Hematopoietic multipotent progenitor cell treated with erythropoietin and hydrocortisone succinate and interleukin-3 and kit ligand, for 8 days (in vitro differentiated cells): Measurements from ENCODE around the gene VN1R5.
"Not testable (repeated sequence)": the region's sequence is repeated elsewhere in the genome, so short reads cannot be mapped to it uniquely, and the experiment has no call there.

Experiments used
- DNase-seq: peaks from one replicate; pipeline ENCODE4 v3.0.0-alpha.2; 2015

Gene VN1R5

GRCh38 chr1:247255772-247256171 is at the start of gene VN1R5:
TSS of gene VN1R5 (plus strand) at chr1:247256072.
- DNase-seq, result not testable (repeated sequence)

DNA sequence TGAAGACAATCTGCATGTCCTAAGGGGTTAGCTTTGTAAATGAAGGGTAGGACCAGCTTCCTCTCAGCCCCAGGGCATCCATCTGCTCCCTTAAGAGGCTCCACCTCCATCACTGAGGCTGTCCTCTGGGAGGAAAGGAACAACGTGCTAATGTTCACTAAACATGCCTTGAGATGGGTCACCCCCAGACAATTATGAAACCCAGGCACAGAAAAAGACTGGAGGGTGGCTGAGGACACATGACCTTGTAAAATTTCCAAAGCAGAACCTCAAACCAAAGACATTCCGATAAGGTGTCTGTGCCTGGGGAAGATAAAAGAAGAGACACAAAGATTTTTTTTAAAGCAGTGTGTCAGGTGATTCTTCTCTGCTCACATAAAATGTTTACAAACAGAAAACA is 46.5 kb upstream of the VN1R5 start:
- DNase-seq, result peak; percentile 38

DNA sequence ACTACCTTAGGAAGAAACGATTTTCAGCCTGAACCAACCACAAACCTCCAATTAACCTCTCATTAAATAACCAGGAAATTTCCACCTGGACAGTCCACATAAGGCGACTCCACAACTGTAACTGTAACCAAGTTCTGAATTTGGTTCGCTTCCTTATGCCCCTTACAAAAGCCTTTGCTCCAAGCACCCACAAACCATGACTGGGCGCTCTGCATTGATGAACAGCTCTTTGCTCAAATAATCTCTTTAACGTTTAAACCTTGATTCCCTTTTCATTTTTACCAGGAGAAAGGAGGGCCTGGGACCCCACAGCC is 45.9 kb upstream of the VN1R5 start:
- DNase-seq, result no peak

GRCh38 chr1:247210376-247211117 is 45.3 kb upstream of the VN1R5 start:
- DNase-seq, result peak; percentile 97

- DNase-seq, result no peak
Observed at GRCh38 chr1:247211339-247211738, 44.5 kb upstream of the VN1R5 start.

DNA sequence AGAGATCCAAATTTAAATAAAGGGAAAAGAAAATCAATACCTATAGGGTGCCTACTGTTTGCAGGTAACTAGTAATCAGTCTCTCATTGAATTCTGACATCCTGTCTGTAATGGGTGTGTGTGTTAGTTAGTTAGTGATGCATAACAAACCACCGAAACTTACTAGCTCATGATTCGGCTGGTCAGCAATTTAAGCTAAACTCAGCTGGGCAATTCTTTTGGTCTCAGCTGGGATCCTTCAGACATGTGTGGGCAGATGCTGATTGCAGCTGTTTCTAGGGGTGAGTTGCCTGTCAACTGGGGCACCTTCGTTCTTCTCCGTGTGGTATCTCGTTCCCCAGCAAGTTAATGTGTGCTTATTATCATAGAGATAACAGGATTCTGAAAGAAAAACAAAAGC is 43.9 kb upstream of the VN1R5 start:
- peak; percentile 52 for DNase-seq

DNA sequence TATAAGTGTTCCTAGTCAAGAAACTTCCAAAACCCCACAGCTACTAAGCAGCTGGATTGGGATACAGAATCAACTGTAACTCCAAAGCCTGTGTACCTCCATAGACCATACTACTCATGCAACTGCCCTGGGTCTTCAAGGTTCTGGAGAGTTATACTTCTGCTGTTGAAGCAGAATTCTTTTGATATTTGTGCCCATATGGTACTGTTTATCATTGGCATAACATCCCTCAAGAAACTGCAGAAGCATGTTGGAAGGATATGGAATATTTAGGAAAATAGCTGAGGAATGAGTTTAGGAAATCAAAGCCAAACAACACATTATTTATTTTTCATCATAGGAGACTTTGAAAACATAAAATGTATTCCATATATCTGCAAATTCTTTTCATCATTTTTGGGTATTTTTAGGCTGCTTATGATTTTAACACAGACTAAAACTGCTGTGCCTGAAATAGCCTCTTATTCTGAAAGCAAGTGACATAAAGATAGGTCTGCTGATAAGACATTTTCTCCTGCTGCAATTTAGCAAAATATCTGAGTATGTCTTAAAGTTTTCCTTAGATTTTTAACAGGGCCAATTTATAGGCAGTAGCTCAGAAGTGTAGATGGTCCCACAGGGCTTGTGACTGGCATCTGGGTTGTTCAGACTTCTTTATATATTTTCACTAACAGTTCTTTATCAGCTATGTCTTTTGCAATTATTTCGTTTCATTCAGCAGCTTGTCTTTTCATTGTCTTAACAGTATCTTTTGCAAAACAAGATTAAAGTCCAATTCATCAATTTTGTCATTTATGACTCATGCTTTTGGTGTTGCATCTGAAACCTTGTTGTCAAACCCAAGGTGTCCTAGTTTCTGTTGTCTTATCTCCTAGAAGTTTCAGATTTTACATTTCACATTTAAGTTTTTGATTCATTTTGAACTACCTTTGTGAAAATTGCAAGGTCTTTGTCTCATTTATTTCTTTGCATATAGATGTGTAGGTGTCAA is 43.0 kb upstream of the VN1R5 start:
- DNase-seq, result no peak

GRCh38 chr1:247216261-247216660 is 39.6 kb upstream of the VN1R5 start:
- DNase-seq, result no peak

DNA sequence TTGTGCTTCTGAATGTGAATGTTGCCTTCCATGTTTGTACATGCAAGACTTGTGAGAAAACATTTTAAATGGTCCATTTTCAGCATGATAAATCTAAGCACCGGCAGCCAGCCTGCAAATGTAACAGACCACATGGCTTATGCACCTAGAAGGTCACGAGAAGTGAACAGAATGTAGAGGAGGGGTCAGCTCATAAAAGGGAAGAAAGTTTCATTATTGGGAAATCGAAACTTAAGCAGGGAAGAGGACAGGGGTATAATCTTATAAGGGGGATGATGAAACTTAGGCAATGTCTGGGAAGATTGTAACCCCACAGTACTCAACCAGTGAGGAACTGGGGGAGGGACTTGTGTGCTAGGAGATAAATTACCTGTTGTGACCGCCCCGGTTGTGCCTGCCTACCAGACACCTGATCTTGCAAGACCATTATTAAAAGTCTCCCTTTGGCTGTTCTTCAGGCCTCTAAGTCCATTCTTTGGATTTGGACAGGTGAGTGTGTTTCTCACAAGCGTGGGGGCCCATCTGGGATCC is 37.7 kb upstream of the VN1R5 start:
- DNase-seq, result no peak

GRCh38 chr1:247220280-247220679 is 35.6 kb upstream of the VN1R5 start:
- DNase-seq, result not testable (repeated sequence)

GRCh38 chr1:247222840-247223239 is 33.0 kb upstream of the VN1R5 start:
- no peak for DNase-seq

DNA sequence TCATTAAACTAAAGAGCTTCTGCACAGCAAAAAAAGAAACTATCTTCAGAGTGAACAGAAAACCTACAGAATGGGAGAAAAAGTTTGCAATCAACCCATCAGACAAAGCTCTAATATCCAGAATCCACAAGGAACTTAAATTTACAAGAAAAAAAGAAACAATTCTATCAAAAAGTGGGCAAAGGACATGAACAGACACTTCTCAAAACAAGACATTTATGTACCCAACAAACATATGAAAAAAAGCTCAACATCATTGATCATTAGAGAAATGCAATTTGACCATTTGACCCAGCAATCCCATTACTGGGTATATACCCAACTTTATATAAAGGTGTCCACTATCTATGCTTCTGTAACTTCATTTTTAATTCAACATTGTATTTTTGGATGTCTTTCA is 31.1 kb upstream of the VN1R5 start:
- DNase-seq, result no peak

- peak; percentile 19 for DNase-seq
Observed at GRCh38 chr1:247228133-247228532, 27.7 kb upstream of the VN1R5 start.

DNA sequence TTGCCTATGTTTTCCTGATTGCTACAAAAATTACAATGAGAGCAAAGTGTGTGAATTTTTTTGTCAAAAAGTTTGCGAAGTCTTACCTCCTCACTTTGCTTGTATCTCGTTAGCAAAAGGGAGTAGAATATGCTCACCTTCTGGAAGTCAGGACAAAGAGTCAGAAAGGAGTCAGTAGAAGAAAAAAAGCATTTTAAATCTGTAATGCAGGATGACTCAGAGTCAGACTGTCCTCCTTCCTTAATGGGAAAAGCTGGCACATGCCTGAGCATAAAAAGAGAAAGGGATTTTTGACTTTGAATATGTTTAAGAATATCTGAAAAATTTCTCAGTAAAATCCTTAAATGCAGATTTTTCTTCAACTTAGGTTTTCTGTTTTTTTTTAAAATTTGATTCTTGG is 14.2 kb upstream of the VN1R5 start:
- DNase-seq, result no peak

DNA sequence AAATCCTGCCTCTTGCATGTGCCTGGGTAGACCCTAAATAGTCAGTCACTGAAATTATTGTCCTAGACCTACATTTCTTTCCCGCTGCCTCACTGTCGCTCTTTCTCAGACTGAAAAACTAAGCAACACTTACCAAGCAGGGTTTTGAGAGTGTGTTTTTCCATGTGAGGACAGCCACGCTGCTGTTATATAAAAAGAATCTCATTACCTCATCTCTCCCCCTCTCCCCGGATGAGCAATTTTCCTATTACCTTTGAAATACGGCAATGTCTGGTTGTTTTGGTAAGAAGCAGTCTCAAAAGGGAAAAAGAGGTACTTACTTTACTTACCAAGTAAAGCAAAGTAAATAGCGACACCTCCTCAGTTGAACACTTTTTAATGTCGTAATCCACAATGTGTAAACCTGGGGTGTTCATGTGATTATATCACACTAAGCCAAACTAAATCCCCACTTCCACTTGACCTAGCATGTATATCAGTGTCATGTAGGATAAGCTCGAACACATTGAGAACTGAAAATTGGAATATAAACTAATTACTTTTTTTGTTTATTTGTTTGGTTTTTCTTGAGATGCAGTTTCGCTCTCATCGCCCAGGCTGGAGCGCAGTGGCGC is 12.2 kb upstream of the VN1R5 start:
- DNase-seq, result no peak

DNA sequence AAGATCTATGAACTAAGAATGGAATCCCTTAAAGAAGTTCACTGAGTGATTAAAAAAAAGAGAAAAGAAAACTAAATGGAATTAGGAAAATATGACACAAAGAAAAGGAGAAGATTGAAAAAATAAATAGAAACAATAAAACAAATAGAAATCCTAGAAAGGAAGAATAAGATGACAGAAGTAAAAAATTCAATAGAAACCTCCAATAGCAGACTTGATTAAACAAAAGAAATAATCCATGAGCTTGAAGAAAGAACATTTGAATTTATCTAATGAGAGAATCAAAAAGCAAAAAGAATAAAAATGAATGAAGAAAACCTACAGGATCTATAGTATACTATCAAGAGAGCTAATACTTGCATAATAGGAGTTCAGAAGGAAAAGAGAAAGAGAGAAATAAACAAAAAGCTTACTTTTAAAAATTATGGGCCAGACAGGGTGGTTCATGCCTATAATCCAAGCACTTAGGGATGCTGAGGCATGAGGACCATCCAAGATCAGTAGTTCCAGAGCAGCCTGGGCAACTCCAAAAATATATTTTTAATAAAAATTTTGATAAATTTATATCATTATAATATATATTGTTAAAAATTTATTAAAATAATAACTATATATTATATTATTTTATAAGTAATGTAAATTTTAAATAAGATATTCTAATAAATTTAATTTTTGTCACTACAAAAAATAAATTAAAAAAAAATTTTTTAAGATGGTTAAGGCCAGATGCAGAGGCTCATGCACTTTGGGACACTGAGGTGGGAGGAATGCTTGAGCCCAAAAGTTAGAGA is 9.4 kb upstream of the VN1R5 start:
- no peak for DNase-seq

- no peak for DNase-seq
Observed at GRCh38 chr1:247247568-247247967, 8.3 kb upstream of the VN1R5 start.

- DNase-seq, result no peak
Observed at GRCh38 chr1:247266053-247266452, 10.2 kb downstream of the VN1R5 start.

GRCh38 chr1:247268390-247269045 is 12.6 kb downstream of the VN1R5 start:
- peak; percentile 9 for DNase-seq

- no peak for DNase-seq
Observed at GRCh38 chr1:247269133-247269532, 13.3 kb downstream of the VN1R5 start.

GRCh38 chr1:247270003-247270402 is 14.1 kb downstream of the VN1R5 start:
- DNase-seq, result no peak

DNA sequence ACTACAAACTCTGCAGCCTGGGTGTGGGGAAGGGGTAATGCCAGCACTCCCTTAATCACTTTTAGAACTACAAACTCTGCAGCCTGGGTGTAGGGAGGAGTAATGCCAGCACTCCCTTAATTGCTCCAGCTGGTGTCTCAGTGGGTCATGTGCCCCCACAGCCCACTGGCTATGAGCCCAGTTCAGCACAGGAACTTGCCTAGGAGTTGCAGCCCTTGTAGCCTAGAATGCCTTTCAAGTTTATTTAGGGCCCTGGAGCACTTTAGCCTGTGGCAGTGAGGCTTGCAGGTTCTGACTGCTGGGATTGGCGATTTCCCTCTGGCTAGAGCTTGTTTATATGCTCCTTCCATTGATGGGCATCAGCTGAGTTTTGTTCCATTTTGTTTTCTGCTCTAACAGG is 17.1 kb downstream of the VN1R5 start:
- DNase-seq, result no peak
